Measurements from ENCODE around the gene TMEM150B. TPM values are rescaled to one million over a fixed set of nuclear protein-coding genes. Genes with fewer than 3 reads are reported as not detected.

The TMEM150B gene
- total and polyA plus RNA-seq, 2 donors (not counting 1 experiment from before 2014, with no cell fraction given), result not detected

DNA sequence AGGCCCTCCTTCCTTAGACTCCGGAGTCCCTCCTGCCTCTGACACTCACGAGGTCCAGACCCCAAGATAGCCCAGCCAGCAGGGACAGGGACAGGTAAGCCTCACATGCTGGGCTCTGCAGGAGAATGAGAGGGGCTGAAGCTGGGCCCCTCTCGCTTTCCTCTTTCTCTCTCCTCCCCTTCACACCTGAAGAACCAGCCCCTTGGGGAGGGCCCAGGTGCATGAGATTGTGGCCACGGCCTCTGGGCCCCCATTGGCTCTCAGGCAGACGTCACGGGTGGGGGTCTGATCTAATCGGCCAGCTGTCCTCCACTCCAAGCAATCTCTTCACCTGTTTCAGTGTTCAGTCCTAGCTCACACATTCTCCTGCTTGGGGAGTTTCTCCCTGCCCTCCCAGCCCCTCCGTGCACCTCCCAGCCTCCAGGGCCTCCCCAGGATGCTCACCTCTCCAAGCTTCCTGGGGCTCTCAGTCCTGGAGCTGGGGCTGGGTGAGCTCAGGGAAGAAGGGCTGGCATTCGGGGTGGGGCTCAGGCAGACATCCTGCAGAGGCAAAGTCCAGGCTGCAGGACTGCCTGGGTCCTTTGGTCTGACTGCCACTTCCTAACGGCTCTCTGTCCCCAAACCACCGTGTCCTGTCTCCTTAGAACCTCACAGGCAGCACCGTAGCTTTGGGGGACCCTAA, 2.8 kb downstream of the TMEM150B start:
- Histone ChIP-seq H3K4me3 (replicated peaks in 1 of 4; ENCODE audit: control extremely low read depth in 1 of 4, insufficient read depth in 1 of 4, low read depth in 3 of 4, low read length in 4 of 4) (no peak overlapping the region), H3K9me3 (ENCODE audit: control insufficient read depth, insufficient read depth, low read depth, low read length) (no peaks in the 10 kb centered on the region), H2AFZ (ENCODE audit: low read length) (no peak overlapping the region), H4K20me1 (ENCODE audit: control insufficient read depth, extremely low read depth, insufficient read depth, low read length) (no peaks in the 10 kb centered on the region), H3K79me2 (ENCODE audit: control insufficient read depth, insufficient read depth, low read length) (no peaks in the 10 kb centered on the region), H3K27ac (ENCODE audit: insufficient read depth, low read length) (no peak overlapping the region), H3K36me3 (ENCODE audit: control insufficient read depth, insufficient read depth, low read length) (no peaks in the 10 kb centered on the region), H3K27me3 (ENCODE audit: control insufficient read depth, insufficient read depth, low read length) (peaks cover 5% of the 10 kb centered on the region), H3K4me1 (ENCODE audit: control insufficient read depth, extremely low read depth, insufficient read depth, low read length) (no peaks in the 10 kb centered on the region), H3K9ac (ENCODE audit: insufficient read depth, low read length) (no peak overlapping the region), H3K4me2 (ENCODE audit: extremely low read depth, insufficient read depth, low read length) (no peak overlapping the region)
- no peak for DNase-seq (ENCODE audit: low read depth in 2 of 2)
- TF ChIP-seq, protein P1, sequence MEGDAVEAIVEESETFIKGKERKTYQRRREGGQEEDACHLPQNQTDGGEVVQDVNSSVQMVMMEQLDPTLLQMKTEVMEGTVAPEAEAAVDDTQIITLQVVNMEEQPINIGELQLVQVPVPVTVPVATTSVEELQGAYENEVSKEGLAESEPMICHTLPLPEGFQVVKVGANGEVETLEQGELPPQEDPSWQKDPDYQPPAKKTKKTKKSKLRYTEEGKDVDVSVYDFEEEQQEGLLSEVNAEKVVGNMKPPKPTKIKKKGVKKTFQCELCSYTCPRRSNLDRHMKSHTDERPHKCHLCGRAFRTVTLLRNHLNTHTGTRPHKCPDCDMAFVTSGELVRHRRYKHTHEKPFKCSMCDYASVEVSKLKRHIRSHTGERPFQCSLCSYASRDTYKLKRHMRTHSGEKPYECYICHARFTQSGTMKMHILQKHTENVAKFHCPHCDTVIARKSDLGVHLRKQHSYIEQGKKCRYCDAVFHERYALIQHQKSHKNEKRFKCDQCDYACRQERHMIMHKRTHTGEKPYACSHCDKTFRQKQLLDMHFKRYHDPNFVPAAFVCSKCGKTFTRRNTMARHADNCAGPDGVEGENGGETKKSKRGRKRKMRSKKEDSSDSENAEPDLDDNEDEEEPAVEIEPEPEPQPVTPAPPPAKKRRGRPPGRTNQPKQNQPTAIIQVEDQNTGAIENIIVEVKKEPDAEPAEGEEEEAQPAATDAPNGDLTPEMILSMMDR (conservative IDR thresholded peaks at IDR 0.05 in 1 of 2, IDR thresholded peaks at IDR 0.05 in 1 of 2; ENCODE audit: low read depth in 1 of 2, low read length in 2 of 2), result no peak
- TF ChIP-seq EZH2 (IDR thresholded peaks at IDR 0.05; ENCODE audit: low read length, missing control alignments), result no peak

DNA sequence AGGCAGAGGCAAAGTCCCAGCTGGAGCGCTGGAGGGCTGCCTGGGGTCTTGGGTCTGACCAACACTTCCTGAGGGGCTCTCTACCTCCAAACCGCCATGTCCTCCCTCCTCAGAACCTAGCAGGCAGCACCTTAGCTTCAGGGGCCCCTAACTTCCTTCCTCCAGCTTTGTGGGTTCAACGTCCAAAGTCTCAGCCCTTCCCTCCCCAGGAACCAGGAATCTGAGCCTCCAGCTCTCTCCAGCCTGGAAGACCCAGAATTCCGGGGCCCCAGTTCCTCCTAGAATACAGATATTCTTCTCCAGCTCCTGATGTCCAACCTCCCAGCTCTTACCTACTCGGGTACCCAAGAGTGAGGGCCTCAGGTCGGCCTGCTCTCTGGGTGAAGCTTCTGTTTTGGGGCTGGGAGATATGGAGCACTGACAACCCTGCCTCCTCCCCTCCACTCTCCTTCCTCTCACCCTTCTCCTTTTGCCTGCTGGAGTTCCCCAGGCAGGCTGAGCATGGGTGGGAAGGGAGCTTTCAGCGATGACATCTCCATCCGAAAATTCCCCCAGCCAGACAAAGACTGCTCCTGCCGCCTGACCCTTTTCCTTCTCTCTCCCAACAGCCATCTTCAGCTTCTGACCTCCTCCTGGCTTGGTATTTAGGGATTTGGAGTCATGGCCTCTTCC, 3.5 kb downstream of the TMEM150B start:
- Histone ChIP-seq H3K79me2 (ENCODE audit: control insufficient read depth, insufficient read depth, low read length) (no peaks in the 10 kb centered on the region), H3K9ac (ENCODE audit: insufficient read depth, low read length) (no peak overlapping the region), H3K27me3 (ENCODE audit: control insufficient read depth, insufficient read depth, low read length) (peaks cover 5% of the 10 kb centered on the region), H3K4me2 (ENCODE audit: extremely low read depth, insufficient read depth, low read length) (no peak overlapping the region), H3K27ac (ENCODE audit: insufficient read depth, low read length) (no peak overlapping the region), H3K4me1 (ENCODE audit: control insufficient read depth, extremely low read depth, insufficient read depth, low read length) (no peaks in the 10 kb centered on the region), H2AFZ (ENCODE audit: low read length) (no peak overlapping the region), H4K20me1 (ENCODE audit: control insufficient read depth, extremely low read depth, insufficient read depth, low read length) (no peaks in the 10 kb centered on the region), H3K9me3 (ENCODE audit: control insufficient read depth, insufficient read depth, low read depth, low read length) (no peaks in the 10 kb centered on the region), H3K36me3 (ENCODE audit: control insufficient read depth, insufficient read depth, low read length) (no peaks in the 10 kb centered on the region), H3K4me3 (replicated peaks in 1 of 4; ENCODE audit: control extremely low read depth in 1 of 4, insufficient read depth in 1 of 4, low read depth in 3 of 4, low read length in 4 of 4) (no peak overlapping the region)
- no peak for DNase-seq (ENCODE audit: low read depth in 2 of 2)
- TF ChIP-seq, protein P1 (conservative IDR thresholded peaks at IDR 0.05 in 1 of 2, IDR thresholded peaks at IDR 0.05 in 1 of 2; ENCODE audit: low read depth in 1 of 2, low read length in 2 of 2), result no peak
- no peak for TF ChIP-seq EZH2 (IDR thresholded peaks at IDR 0.05; ENCODE audit: low read length, missing control alignments)

DNA sequence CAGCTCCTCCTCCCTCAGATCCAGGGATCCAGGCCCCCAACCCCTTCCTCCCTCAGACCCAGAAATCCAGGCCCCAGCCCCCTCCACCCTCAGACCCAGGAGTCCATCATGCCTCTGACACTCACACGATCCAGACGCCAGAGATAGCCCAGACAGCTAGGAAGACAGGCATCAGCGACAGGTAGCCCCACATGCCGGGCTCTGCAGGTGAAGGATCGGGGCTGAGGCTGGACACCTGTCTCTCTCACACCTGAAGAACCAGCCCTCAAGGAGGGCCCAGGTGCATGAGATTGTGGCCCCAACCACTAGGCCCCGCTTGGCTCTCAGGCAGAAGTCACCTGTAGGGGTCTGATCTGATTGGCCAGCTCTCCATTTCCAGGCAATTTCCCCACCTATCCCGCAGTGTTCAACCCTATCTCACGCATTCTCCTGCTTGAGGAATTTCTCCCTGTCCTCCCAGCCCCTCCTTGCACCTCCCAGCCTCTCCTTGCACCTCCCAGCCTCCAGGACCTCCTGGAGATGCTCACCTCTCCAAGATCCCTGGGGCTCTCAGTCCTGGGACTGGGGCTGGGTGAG, 4.2 kb downstream of the TMEM150B start:
- no peak overlapping the region for H3K27ac ChIP-seq (ENCODE audit: insufficient read depth, low read length)
- no peak overlapping the region for H2AFZ ChIP-seq (ENCODE audit: low read length)
- peaks cover 5% of the 10 kb centered on the region for H3K27me3 ChIP-seq (ENCODE audit: control insufficient read depth, insufficient read depth, low read length)
- no peaks in the 10 kb centered on the region for H3K4me1 ChIP-seq (ENCODE audit: control insufficient read depth, extremely low read depth, insufficient read depth, low read length)
- no peaks in the 10 kb centered on the region for H4K20me1 ChIP-seq (ENCODE audit: control insufficient read depth, extremely low read depth, insufficient read depth, low read length)
- no peak for TF ChIP-seq EZH2 (IDR thresholded peaks at IDR 0.05; ENCODE audit: low read length, missing control alignments)
- TF ChIP-seq, protein P1 (conservative IDR thresholded peaks at IDR 0.05 in 1 of 2, IDR thresholded peaks at IDR 0.05 in 1 of 2; ENCODE audit: low read depth in 1 of 2, low read length in 2 of 2), result no peak
- H3K9ac ChIP-seq (ENCODE audit: insufficient read depth, low read length), result no peak overlapping the region
- no peak overlapping the region for H3K4me3 ChIP-seq (replicated peaks in 1 of 4; ENCODE audit: control extremely low read depth in 1 of 4, insufficient read depth in 1 of 4, low read depth in 3 of 4, low read length in 4 of 4)
- no peak overlapping the region for H3K4me2 ChIP-seq (ENCODE audit: extremely low read depth, insufficient read depth, low read length)
- no peaks in the 10 kb centered on the region for H3K36me3 ChIP-seq (ENCODE audit: control insufficient read depth, insufficient read depth, low read length)
- H3K9me3 ChIP-seq (ENCODE audit: control insufficient read depth, insufficient read depth, low read depth, low read length), result no peaks in the 10 kb centered on the region
- H3K79me2 ChIP-seq (ENCODE audit: control insufficient read depth, insufficient read depth, low read length), result no peaks in the 10 kb centered on the region
- DNase-seq (ENCODE audit: low read depth in 2 of 2), result no peak

All from fibroblast of lung (primary cell).